Ramos (cell line): ENCODE results near the gene ITGB4.

Source experiments
- in situ Hi-C: fragments of 300-500 bp; cut with MboI; formaldehyde crosslinking; loops from one replicate; pipeline ENCODE4 v1.14.3; 2022; ENCODE audit warnings: low sequenced_read_pairs; ENCODE audit not compliant: unreplicated experiment

ITGB4 gene

GRCh38 chr17:75695830-75696271 lies 25.4 kb upstream of the ITGB4 start:
- in situ Hi-C loops = no loop called here

DNA sequence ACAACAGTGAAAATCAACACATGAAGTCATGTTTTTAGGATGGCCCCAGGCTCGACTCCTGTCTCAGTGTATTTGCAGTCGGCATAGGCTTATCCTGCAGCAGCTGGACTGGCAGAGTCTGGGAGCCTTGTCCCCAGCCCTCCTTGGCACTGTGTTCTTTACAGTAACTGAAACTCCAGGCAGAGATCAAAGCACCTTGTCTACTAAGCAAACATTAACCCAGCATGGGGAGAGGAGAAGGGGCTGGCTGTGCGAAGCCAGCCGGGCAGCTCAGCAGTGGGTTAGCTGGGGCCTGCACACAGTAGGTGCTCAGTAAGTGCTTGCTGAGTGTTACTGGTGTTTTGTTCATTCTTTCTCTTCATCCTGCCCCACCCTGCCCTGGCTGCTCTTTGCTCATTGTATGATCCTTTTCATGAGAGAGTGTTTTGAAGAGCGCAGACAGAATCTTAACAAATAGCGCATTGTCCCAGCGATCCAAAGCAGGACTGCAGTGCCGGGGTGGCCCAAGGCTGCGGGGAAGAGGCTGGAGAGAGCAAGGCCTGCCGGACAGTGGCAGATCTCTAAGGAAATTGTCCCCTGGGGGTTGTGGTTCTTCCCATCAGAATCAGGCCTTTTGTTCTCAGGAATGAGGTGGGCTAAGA lies 23.5 kb upstream of the ITGB4 start:
- in situ Hi-C loops = no loop called here

- in situ Hi-C loops = no loop called here
Measured at GRCh38 chr17:75698659-75699058, 22.6 kb upstream of the ITGB4 start.

- in situ Hi-C loops = no loop called here
Measured at GRCh38 chr17:75701288-75701687, 20.0 kb upstream of the ITGB4 start.

DNA sequence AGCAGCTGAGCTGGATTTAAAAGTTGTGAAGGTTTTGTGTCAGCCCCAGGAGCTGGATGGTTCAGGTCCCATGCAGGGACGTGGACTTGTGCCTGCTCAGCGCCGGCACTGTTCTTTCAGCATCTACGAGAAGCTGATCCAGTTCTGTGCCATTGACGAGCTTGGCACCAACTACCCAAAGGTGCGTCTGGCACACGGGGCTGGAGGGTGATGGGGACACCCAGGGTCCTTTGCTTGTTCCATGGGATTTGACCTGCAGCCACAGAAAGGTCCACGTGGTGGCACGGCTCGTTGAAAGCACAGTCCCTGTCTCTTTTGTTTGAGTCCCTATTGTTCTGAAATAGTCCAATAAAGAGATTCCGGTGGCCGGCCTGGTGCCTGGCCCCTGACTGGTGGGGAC lies 18.1 kb upstream of the ITGB4 start:
- in situ Hi-C loops = no loop called here

GRCh38 chr17:75703591-75703990 lies 17.7 kb upstream of the ITGB4 start:
- in situ Hi-C loops = no loop called here

GRCh38 chr17:75704963-75705875 lies 16.0 kb upstream of the ITGB4 start:
- in situ Hi-C loops = no loop called here

- in situ Hi-C loops = no loop called here
Measured at GRCh38 chr17:75706042-75706728, 15.1 kb upstream of the ITGB4 start.

DNA sequence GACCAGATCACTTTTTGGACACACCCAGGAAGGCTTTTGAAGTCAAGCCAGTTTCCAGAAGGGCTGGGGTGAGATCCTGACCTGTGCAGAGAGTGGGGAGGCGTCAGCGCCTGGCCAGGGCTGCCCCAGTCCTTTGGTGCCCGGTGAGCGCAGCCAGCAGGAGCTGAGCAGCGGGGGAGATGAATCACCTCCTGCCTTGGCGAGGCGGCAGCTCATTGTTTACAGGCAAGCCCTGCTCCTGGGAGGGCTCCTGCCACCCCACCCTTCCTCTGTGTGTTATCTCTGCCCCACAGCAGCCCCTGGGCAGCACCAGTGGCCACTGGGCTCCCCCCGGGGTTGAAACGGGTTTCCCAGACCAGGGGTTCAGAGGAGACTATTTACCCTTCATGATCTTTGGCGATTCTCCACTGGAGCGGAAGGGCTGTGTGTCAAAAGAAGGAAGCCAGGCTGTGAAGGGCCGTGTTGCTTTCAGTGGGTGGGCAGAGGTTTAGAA lies 14.1 kb upstream of the ITGB4 start:
- in situ Hi-C loops = no loop called here

DNA sequence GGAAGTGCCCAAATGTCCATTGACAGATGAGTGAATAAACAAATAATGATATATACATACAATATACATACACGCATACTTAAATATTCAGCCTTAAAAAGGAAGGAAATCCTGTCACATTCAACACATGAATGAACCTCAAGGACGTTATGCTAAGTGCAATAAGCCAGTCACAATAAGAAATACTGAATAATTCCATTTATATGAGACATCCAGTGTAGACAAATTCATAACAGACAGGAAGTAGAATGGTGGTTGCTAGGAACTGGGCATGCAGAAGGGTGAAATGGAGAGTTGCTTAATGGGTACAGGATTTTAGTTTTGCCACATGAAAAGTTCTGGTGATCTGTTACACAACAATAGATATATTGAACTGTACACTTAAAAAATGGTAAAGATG lies 8.8 kb upstream of the ITGB4 start:
- in situ Hi-C loops = no loop called here

DNA sequence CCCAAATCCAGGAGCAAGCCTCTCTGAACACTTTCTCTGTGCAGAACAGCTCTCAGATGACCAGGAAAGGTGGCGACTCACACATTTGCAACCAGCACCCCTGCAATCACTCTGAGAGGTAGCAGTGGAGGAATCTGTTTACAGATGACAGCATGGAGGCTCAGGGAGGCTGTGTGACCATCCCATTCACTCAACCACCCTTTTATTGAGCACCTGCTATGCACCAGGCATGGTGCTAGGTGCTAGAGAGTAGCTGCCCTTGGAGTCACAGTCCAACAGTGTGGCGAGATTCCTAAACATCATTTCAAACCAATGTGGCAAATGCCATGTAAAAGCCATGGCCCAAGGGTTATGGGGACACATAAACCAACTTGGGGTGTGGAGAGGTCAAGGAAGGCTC lies 1.5 kb upstream of the ITGB4 start:
- in situ Hi-C loops = no loop called here

- in situ Hi-C loops = no loop called here
Measured at GRCh38 chr17:75721463-75722011, 278 bp downstream of the ITGB4 start.

GRCh38 chr17:75722076-75722475 lies 817 bp downstream of the ITGB4 start:
- in situ Hi-C loops = no loop called here

DNA sequence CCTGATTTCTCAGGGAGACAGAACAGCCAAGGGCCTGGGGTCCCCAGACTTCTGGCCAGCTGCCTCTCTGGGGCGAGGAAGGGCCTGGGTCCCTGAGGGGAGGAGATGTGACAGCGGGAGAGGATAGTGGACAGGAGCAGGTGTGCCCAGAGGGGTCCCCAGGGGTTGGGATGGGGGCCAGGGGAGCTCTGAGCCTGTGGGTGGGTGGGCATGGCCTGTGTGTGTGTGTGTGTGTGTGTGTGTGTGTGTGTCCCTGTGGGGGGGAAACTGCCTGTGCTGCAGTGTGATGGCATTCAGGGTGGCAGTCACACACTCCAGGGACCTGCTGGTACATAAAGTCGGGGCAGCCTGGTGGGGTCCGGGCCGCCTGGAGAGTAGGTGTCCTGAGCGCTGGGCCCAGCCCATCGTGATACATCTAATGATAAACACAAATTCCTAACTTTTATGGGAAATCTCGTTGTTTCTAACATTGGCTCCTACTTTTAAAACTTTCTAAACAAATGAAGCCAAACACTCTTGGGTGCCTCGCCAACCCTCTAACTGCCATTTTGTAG lies 1.4 kb downstream of the ITGB4 start:
- in situ Hi-C loops = no loop called here

- in situ Hi-C loops = no loop called here
Measured at GRCh38 chr17:75723171-75723930, 2.1 kb downstream of the ITGB4 start.

DNA sequence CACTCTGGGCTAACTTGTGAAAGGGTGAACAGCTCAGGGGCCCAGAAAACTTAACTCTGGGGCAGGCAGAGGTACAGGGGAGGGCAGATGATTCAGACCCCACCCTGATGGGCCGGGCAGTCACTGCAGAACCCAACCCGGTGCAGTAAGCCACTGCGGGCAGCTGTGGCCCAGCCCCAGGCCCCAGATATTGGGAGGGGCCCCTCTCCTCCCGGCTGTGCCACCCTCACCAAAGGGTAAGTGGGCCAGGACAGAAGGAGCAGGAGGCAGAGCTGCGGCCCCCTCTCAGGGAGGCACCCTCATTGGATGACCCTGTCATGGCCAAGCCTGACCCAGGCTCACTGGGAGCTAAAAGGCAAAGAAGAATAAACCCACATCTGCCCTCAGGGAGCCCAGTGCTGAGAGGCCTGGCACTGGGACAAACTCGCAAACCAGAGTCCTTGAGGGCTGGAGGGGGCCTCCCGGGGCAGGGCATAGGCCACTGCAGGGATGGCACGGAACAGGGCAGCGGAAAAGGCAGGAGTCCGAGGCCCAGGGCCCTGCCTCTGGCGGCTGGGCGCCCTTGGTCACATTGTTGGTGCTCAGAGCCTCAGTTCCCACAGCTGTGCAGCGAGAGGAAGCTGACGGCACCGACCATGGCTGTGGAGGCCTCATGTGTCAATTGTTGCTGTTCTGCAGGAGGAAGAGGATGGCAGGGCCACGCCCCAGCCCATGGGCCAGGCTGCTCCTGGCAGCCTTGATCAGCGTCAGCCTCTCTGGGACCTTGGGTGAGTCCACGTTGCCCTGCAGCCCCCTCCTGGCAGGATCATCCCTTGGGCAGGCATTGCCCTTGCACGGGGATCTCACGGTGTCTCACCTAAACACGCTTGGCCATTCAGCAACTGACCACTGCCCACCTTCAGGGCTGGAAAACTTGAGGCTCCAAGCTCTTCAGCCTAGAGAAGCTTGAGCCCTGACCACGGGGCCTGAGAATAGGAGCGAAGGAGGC lies 3.1 kb downstream of the ITGB4 start:
- in situ Hi-C loops = no loop called here

DNA sequence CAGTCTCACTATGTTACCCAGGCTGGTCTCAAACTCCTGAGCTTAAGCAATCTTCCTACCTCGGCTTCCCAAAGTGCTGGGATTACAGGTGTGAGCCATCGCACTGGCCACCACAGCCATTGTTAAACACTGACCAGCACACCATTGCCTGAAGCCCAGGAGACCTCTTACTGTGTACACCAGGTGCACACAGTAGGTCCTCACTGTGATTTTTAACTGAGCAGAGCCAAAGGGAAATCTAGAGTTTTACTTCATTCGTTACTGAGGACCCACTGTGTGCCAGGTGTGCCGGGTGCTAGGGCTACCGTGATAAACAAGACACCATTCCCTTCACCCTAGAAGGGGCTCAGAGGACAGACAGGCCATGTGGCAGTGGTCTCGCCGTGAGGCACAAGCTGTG lies 4.2 kb downstream of the ITGB4 start:
- in situ Hi-C loops = no loop called here

- in situ Hi-C loops = no loop called here
Measured at GRCh38 chr17:75727391-75727790, 6.1 kb downstream of the ITGB4 start.
